AG08395 (cell line): ENCODE results near the gene PCDHB4.
"Not testable (repeated sequence)": the region's sequence is repeated elsewhere in the genome, so short reads cannot be mapped to it uniquely, and the experiment has no call there.

Experiments used
- DNase-seq: peaks from one replicate; pipeline ENCODE4 v3.0.0; 2012; ENCODE audit warnings: mixed read lengths, low spot score

Gene PCDHB4

DNA sequence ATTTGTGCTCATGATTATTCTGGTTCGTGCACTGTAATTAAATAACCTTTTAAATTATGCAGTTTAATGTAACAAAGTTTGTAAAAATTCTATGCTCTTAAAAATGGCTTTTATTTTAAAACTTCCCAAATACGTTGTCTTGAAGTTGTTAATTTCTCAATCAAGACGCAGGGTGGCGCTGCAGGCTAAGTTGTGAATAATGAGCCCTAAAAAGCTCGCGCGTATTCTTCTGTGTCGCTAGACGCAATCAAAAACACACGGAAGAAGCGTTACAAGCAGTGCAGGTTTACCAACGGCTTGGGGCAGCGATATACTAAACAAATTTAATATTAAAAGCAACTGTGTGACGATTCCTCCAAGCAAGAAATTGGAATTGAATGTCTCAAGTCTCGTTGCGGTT is at the start of gene PCDHB4:
TSS of gene PCDHB4 (plus strand) at position 256 of the 400 bp plus-strand sequence. CDS start 181 bp downstream, outside the sequence.
- no peak for DNase-seq

DNA sequence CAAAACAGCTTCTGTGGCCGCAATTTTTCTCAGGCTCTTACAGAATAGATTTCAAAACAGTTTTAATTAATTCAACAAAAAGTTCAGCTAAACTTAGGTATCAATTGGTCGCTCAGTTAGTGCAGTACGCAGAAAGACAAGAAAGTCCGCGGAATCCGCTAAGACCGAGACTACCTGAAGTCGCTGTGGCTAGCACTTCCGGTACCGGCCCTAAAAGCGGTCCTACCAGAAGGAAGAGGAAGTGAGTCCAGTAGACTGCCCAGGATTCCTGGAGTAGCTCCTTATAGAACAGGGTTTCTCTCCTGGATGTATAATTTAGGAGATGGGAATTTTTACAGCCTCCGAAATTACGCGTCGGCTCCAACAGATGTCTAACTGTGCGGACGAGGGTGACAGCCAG is 43.8 kb upstream of the PCDHB4 start:
- peak; percentile 3 for DNase-seq

- no peak for DNase-seq
These were observed 39.4 kb upstream of the PCDHB4 start for GRCh38 chr5:141082228-141082627.

DNA sequence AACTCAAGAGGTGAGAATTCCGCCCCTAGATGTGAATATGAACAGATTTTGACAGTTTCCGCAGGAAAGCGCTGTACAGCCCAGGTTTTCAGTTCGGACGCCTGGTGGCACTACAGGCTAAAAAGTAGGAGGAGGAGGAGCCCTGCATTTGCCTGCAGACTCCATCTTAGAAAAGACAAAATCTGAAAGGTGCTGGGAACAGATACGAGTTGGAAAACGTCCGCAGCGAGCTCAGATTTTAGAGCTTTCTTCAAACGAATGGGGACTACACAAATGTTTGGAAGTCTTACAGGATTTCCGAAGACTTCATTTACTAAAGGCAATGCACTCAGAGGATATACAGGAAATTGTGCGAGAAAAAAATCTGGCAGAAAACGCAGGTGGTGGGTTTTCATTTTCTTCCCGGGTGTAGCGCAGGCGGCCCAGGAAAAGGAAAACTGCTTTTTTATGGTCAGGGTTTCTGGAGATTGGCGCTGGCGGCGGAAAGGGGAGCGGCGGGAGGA is 37.1 kb upstream of the PCDHB4 start:
- peak; percentile 70 for DNase-seq

DNA sequence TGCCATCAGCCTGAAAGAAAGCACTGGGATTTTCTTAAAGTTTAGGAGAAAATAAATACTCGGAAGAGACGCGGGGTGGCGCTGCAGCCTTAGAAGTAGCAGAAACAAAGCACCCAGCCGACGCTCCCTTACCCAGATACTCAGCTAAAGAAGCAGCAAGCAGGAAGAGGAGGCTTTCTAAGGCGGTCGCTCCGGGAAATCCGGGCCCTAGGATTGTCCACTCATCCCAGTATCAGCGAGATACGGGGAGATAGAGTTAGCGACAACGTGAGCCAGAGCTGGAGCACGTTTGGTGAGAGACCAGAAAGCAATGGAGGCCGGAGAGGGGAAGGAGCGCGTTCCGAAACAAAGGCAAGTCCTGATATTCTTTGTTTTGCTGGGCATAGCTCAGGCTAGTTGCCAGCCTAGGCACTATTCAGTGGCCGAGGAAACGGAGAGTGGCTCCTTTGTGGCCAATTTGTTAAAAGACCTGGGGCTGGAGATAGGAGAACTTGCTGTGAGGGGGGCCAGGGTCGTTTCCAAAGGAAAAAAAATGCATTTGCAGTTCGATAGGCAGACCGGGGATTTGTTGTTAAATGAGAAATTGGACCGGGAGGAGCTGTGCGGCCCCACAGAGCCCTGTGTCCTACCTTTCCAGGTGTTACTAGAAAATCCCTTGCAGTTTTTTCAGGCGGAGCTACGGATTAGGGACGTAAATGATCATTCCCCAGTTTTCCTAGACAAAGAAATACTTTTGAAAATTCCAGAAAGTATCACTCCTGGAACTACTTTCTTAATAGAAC is 26.9 kb upstream of the PCDHB4 start, which contains the start of gene PCDHB2:
TSS of gene PCDHB2 (plus strand) at position 135 of the 782 bp plus-strand sequence. CDS start at position 311, 176 bp downstream.
- peak; percentile 41 for DNase-seq

GRCh38 chr5:141095263-141095641 is 26.4 kb upstream of the PCDHB4 start:
- DNase-seq, result peak; percentile 1

DNA sequence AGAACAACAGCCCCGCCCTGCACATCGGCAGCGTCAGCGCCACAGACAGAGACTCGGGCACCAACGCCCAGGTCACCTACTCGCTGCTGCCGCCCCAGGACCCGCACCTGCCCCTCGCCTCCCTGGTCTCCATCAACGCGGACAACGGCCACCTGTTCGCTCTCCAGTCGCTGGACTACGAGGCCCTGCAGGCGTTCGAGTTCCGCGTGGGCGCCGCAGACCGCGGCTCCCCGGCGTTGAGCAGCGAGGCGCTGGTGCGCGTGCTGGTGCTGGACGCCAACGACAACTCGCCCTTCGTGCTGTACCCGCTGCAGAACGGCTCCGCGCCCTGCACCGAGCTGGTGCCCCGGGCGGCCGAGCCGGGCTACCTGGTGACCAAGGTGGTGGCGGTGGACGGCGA is 25.4 kb upstream of the PCDHB4 start:
- not testable (repeated sequence) for DNase-seq

DNA sequence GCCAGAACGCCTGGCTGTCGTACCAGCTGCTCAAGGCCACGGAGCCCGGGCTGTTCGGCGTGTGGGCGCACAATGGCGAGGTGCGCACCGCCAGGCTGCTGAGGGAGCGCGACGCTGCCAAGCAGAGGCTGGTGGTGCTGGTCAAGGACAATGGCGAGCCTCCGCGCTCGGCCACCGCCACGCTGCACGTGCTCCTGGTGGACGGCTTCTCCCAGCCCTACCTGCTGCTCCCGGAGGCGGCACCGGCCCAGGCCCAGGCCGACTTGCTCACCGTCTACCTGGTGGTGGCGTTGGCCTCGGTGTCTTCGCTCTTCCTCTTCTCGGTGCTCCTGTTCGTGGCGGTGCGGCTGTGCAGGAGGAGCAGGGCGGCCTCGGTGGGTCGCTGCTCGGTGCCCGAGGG is 25.0 kb upstream of the PCDHB4 start:
- not testable (repeated sequence) for DNase-seq

GRCh38 chr5:141100243-141100805 is 21.3 kb upstream of the PCDHB4 start, which contains the start of gene PCDHB3:
Gene PCDHB3 (plus strand): TSS chr5:141100473. CDS start chr5:141100650, 177 bp downstream.
- peak; percentile 60 for DNase-seq

GRCh38 chr5:141101059-141101458 is 20.6 kb upstream of the PCDHB4 start:
- no peak for DNase-seq

DNA sequence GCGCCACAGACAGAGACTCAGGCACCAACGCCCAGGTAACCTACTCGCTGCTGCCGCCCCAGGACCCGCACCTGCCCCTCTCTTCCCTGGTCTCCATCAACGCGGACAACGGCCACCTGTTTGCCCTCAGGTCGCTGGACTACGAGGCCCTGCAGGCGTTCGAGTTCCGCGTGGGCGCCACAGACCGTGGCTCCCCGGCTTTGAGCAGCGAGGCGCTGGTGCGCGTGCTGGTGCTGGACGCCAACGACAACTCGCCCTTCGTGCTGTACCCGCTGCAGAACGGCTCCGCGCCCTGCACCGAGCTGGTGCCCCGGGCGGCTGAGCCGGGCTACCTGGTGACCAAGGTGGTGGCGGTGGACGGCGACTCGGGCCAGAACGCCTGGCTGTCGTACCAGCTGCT is 19.5 kb upstream of the PCDHB4 start:
- not testable (repeated sequence) for DNase-seq

DNA sequence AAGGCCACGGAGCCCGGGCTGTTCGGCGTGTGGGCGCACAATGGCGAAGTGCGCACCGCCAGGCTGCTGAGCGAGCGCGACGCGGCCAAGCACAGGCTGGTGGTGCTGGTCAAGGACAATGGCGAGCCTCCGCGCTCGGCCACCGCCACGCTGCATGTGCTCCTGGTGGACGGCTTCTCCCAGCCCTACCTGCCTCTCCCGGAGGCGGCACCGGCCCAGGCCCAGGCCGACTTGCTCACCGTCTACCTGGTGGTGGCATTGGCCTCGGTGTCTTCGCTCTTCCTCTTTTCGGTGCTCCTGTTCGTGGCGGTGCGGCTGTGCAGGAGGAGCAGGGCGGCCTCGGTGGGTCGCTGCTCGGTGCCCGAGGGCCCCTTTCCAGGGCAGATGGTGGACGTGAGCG is 19.1 kb upstream of the PCDHB4 start:
- DNase-seq, result not testable (repeated sequence)

GRCh38 chr5:141105350-141105749 is 16.3 kb upstream of the PCDHB4 start:
- no peak for DNase-seq

GRCh38 chr5:141119250-141119649 is 2.4 kb upstream of the PCDHB4 start:
- DNase-seq, result no peak

GRCh38 chr5:141121985-141122384 is 367 bp downstream of the PCDHB4 start:
- DNase-seq, result no peak

DNA sequence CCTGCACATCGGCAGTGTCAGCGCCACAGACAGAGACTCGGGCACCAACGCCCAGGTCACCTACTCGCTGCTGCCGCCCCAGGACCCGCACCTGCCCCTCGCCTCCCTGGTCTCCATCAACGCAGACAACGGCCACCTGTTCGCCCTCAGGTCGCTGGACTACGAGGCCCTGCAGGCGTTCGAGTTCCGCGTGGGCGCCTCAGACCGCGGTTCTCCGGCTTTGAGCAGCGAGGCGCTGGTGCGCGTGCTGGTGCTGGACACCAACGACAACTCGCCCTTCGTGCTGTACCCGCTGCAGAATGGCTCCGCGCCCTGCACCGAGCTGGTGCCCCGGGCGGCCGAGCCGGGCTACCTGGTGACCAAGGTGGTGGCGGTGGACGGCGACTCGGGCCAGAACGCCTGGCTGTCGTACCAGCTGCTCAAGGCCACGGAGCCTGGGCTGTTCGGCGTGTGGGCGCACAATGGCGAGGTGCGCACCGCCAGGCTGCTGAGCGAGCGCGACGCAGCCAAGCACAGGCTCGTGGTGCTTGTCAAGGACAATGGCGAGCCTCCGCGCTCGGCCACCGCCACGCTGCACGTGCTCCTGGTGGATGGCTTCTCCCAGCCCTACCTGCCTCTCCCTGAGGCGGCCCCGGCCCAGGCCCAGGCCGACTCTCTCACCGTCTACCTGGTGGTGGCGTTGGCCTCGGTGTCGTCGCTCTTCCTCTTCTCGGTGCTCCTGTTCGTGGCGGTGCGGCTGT is 1.9 kb downstream of the PCDHB4 start:
- not testable (repeated sequence) for DNase-seq

DNA sequence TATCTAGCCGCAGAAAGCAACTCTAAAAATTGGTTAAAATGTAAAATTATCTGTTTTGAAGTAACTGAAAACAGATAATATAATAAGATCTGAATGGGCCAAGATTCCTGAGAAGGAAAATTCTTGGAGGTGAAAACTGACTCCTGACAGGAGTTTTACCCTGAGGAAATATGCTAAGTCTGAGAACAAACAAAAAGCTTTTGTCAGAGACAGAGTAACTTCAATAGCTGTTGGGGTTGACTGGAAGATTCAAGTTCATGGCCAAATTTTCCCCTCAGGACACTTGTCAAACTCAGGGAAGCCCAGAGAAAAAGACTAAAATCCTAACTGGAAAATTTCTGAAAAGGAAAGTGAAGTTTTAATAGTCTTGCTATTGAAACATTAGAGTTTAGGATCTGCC is 5.7 kb downstream of the PCDHB4 start:
- no peak for DNase-seq

DNA sequence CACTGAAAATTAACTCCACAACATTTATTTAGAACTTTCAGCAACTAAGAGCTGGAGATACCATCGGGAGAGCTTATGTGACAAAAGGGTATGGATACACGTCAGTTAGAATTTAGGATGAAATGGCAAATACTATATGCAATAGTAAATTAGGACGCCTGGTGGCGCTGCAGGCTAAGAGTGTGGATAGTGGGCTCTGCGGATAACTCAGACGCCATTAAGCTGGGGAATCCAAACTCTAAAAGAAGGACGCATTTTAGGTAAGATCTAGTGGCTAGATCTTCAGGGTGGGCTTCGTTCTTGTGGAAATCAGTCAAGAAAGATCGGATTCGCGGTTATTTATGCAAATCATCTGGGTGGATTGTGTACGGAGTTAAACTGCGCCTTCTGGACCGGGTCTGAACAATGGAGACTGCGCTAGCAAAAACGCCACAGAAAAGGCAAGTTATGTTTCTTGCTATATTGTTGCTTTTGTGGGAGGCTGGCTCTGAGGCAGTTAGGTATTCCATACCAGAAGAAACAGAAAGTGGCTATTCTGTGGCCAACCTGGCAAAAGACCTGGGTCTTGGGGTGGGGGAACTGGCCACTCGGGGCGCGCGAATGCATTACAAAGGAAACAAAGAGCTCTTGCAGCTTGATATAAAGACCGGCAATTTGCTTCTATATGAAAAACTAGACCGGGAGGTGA is 13.6 kb downstream of the PCDHB4 start, which contains the start of gene PCDHB5:
TSS of gene PCDHB5 (plus strand) at position 177 of the 688 bp plus-strand sequence. CDS start at position 406, 229 bp downstream.
- peak; percentile 19 for DNase-seq

- no peak for DNase-seq
These were observed 14.2 kb downstream of the PCDHB4 start for GRCh38 chr5:141135718-141136266.

DNA sequence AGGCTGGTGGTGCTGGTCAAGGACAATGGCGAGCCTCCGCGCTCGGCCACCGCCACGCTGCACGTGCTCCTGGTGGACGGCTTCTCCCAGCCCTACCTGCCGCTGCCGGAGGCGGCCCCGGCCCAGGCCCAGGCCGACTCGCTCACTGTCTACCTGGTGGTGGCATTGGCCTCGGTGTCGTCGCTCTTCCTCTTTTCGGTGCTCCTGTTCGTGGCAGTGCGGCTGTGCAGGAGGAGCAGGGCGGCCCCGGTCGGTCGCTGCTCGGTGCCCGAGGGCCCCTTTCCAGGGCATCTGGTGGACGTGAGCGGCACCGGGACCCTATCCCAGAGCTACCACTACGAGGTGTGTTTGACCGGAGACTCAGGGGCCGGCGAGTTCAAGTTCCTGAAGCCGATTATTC is 15.7 kb downstream of the PCDHB4 start:
- DNase-seq, result not testable (repeated sequence)

- DNase-seq, result peak; percentile 19
These were observed 28.2 kb downstream of the PCDHB4 start, which contains the start of gene PCDHB6 for GRCh38 chr5:141149812-141150211. Gene PCDHB6 (plus strand): TSS chr5:141150057. CDS start chr5:141150258, 201 bp downstream.
